Suprapubic skin (tissue), 3 donors: ENCODE data around the gene PDE4B.

Experiments used
- CTCF ChIP-seq, 2 donors: fragments of 200-600 bp in 1 of 2; fragments of 450-650 bp in 1 of 2; sonication (generic) in 1 of 2; IDR thresholded peaks; one replicate each; pipeline ENCODE4 v1.5.1; 2016 to 2019; ENCODE audit warnings: antibody characterized with exemption in 2 of 2, mild to moderate bottlenecking in 1 of 2, moderate library complexity in 1 of 2
- POLR2A ChIP-seq, 2 donors: fragments of 450-650 bp; IDR thresholded peaks; one replicate each; pipeline ENCODE4 v1.6.1; 2017; ENCODE audit warnings: antibody characterized with exemption in 2 of 2, mild to moderate bottlenecking in 2 of 2, moderate library complexity in 2 of 2

- TF ChIP-seq CTCF (IDR thresholded peaks at IDR 0.05) (no peak), POLR2A (IDR thresholded peaks at IDR 0.05) (no peak)
Measured at GRCh38 chr1:66305927-66306326, 513.2 kb downstream of the PDE4B start.
